IMR-90 (cell line): ENCODE measurements around the gene C10orf62. TPM values are rescaled to one million over a fixed set of nuclear protein-coding genes. Genes with fewer than 3 reads are reported as not detected.

Source experiments
- ATAC-seq: fragments of 200-7000 bp; cut with Tn5 transposase; 2 replicates; pipeline ENCODE4 v1.9.1; 2020; ENCODE audit warnings: low read depth, mild to moderate bottlenecking, moderate library complexity
- BruUV-seq: library from RNA; stranded (reverse); fragments of 400-500 nt; replicated peaks from 2 replicates; lab custom pipeline; 2021; lab: Mats Ljungman, UMichigan
- CTCF ChIA-PET: fragments of 300-600 bp; formaldehyde crosslinking; extraction: SDS; loops from one replicate; lab custom pipeline; 2021; ENCODE audit warnings: antibody characterized with exemption; lab: Yijun Ruan, JAX
- POLR2A ChIA-PET: fragments of 300-600 bp; sonication (Branson Sonifier 250); formaldehyde crosslinking; loops from one replicate; lab custom pipeline; 2022; ENCODE audit warnings: antibody characterized with exemption; ENCODE audit not compliant: unreplicated experiment; lab: Charles Lee
- DNase-seq: peaks from one replicate; pipeline ENCODE4 v3.0.0; 2013
- H2AFZ ChIP-seq: replicated peaks from 2 replicates; pipeline ENCODE3; 2013; ENCODE audit warnings: low read length, mild to moderate bottlenecking; ENCODE audit not compliant: poor library complexity
- H2AK5ac ChIP-seq: 2 replicates; pipeline ENCODE4 v1.6.1; 2013; ENCODE audit warnings: low read depth, low read length, inconsistent platforms
- H2AK9ac ChIP-seq: replicated peaks from 2 replicates; pipeline ENCODE3; 2013; ENCODE audit warnings: mild to moderate bottlenecking, low read depth, low read length, moderate library complexity; ENCODE audit not compliant: poor library complexity
- H2BK120ac ChIP-seq: 2 replicates; pipeline ENCODE4 v1.6.1; 2013; ENCODE audit warnings: low read depth, low read length, inconsistent platforms
- H2BK15ac ChIP-seq: 3 replicates; pipeline ENCODE4 v1.6.1; 2013; ENCODE audit warnings: low read depth, low read length, inconsistent platforms
- H2BK20ac ChIP-seq: 2 replicates; pipeline ENCODE4 v1.6.1; 2013; ENCODE audit warnings: low read depth, mild to moderate bottlenecking, inconsistent platforms, low read length, moderate library complexity
- H2BK5ac ChIP-seq: 2 replicates; pipeline ENCODE4 v1.6.1; 2013; ENCODE audit warnings: mild to moderate bottlenecking, low read depth, low read length, inconsistent platforms; ENCODE audit not compliant: poor library complexity, severe bottlenecking
- H3K14ac ChIP-seq: replicated peaks from 2 replicates; pipeline ENCODE4 v1.6.1; 2013; ENCODE audit warnings: low read depth, low read length, inconsistent platforms
- H3K18ac ChIP-seq: 2 replicates; pipeline ENCODE4 v1.6.1; 2013; ENCODE audit warnings: low read depth, low read length, control low read depth
- H3K23ac ChIP-seq: 2 replicates; pipeline ENCODE4 v1.6.1; 2013; ENCODE audit warnings: low read depth, low read length, inconsistent platforms
- H3K27ac ChIP-seq: 2 replicates; pipeline ENCODE4 v1.5.1; 2013; ENCODE audit warnings: mild to moderate bottlenecking, control low read depth, low read length; ENCODE audit not compliant: insufficient read depth
- H3K27me3 ChIP-seq: 2 replicates; pipeline ENCODE4 v1.6.1; 2013; ENCODE audit warnings: low read length; ENCODE audit not compliant: control insufficient read depth, insufficient read depth
- H3K36me3 ChIP-seq: 2 replicates; pipeline ENCODE4 v1.6.1; 2013; ENCODE audit warnings: low read length, mixed read lengths; ENCODE audit not compliant: control insufficient read depth, insufficient read depth
- H3K4ac ChIP-seq: 2 replicates; pipeline ENCODE4 v1.6.1; 2013; ENCODE audit warnings: low read depth, low read length, inconsistent platforms
- H3K4me1 ChIP-seq: 2 replicates; pipeline ENCODE4 v1.6.1; 2013; ENCODE audit warnings: low read length, mixed read lengths; ENCODE audit not compliant: control insufficient read depth, insufficient read depth
- H3K4me2 ChIP-seq: 2 replicates; pipeline ENCODE4 v1.6.1; 2013; ENCODE audit warnings: low read depth, mild to moderate bottlenecking, control low read depth, low read length, moderate library complexity
- H3K4me3 ChIP-seq: 2 replicates; pipeline ENCODE4 v1.5.1; 2013; ENCODE audit warnings: low read depth, mild to moderate bottlenecking, control low read depth, low read length, moderate library complexity; ENCODE audit not compliant: insufficient read depth
- H3K56ac ChIP-seq: 2 replicates; pipeline ENCODE4 v1.6.1; 2013; ENCODE audit warnings: low read length, inconsistent platforms; ENCODE audit not compliant: insufficient read depth; ENCODE audit errors: extremely low read depth
- H3K79me1 ChIP-seq, 2 experiments: 2 replicates each; pipeline ENCODE4 v1.6.1; 2013; ENCODE audit warnings: low read length in 2 of 2, inconsistent platforms in 1 of 2, low read depth in 1 of 2
- H3K9ac ChIP-seq: 2 replicates; pipeline ENCODE4 v1.6.1; 2013; ENCODE audit warnings: low read depth, low read length, control low read depth
- H3K9me1 ChIP-seq: 2 replicates; pipeline ENCODE4 v1.6.1; 2013; ENCODE audit warnings: low read length, inconsistent platforms; ENCODE audit not compliant: insufficient read depth
- H3K9me3 ChIP-seq: 2 replicates; pipeline ENCODE4 v1.6.1; 2013; ENCODE audit warnings: low read length; ENCODE audit not compliant: control insufficient read depth, insufficient read depth
- H4K20me1 ChIP-seq: 2 replicates; pipeline ENCODE4 v1.6.1; 2013; ENCODE audit warnings: low read length, inconsistent platforms; ENCODE audit not compliant: insufficient read depth
- H4K5ac ChIP-seq: 2 replicates; pipeline ENCODE4 v1.6.1; 2013; ENCODE audit warnings: mild to moderate bottlenecking, low read depth, low read length, control low read depth
- H4K8ac ChIP-seq, 2 experiments: 2 replicates each; pipeline ENCODE4 v1.6.1; 2013; ENCODE audit warnings: low read depth in 2 of 2, low read length in 2 of 2, control low read depth in 1 of 2, inconsistent platforms in 1 of 2
- H4K91ac ChIP-seq: 2 replicates; pipeline ENCODE4 v1.6.1; 2013; ENCODE audit warnings: low read depth, low read length, inconsistent platforms; ENCODE audit not compliant: insufficient read depth
- FOS ChIP-seq: fragments of 150-350 bp; IDR thresholded peaks from 2 replicates; pipeline ENCODE4 v1.6.1; 2016; ENCODE audit warnings: low read depth, low read length
- MAFK ChIP-seq: IDR thresholded peaks from 2 replicates; pipeline ENCODE4 v1.6.1; 2012; ENCODE audit warnings: low read depth, low read length, improper control_type of control experiment
- POLR2A ChIP-seq: IDR thresholded peaks from 2 replicates; pipeline ENCODE4 v1.6.1; 2012; ENCODE audit warnings: mild to moderate bottlenecking, low read depth, low read length
- RCOR1 ChIP-seq: IDR thresholded peaks from 2 replicates; pipeline ENCODE4 v1.6.1; 2012; ENCODE audit warnings: mild to moderate bottlenecking, low read length, improper control_type of control experiment; ENCODE audit not compliant: insufficient replicate concordance
- SMC3 ChIP-seq: fragments of 150-350 bp; IDR thresholded peaks from 2 replicates; pipeline ENCODE4 v1.6.1; 2016; ENCODE audit warnings: low read depth, mild to moderate bottlenecking, antibody characterized with exemption, low read length, moderate library complexity
- WGBS, 2 experiments: methylation state at CpG; one replicate each; pipeline versions ENCODE4 v1.1.5 to v1.1.7; 2013; ENCODE audit warnings: missing lambda C conversion rate in 2 of 2; ENCODE audit not compliant: insufficient read length in 1 of 2; ENCODE audit errors: extremely low coverage in 2 of 2; 5-methylcytosine and 5-hydroxymethylcytosine counted together
- dilution Hi-C: fragments of 300-500 bp; cut with HindIII; formaldehyde crosslinking; loops from one replicate; pipeline ENCODE4 v1.14.3; 2018; ENCODE audit warnings: low sequenced_read_pairs; ENCODE audit not compliant: unreplicated experiment
- in situ Hi-C: fragments of 300-500 bp; cut with MboI; formaldehyde crosslinking; loops from 3 replicates; pipeline ENCODE4 v1.14.3; 2019; ENCODE audit warnings: low sequenced_read_pairs, inconsistent platforms, mixed read lengths
- intact Hi-C: fragments of 100-400 bp; cut with micrococcal nuclease; formaldehyde crosslinking; loops from 2 replicates; pipeline ENCODE4 v1.10.0; 2022
- polyA plus RNA-seq, 3 experiments: library from polyadenylated mRNA; depleted of rRNA; stranded (reverse); fragments of >200 nt; gene quantifications; 2 replicates each; pipeline ENCODE4 v1.2.3, GENCODE V29; 2012; ENCODE audit warnings: low replicate concordance in 1 of 3
- total RNA-seq: library from RNA; depleted of rRNA; stranded (reverse); fragments of >200 nt; gene quantifications from 2 replicates; pipeline ENCODE4 v1.2.3, GENCODE V29; 2012
- TF ChIP-seq, protein P1 (sequence below): conservative IDR thresholded peaks from 2 replicates; pipeline ENCODE4 v1.5.1; 2012; ENCODE audit warnings: mild to moderate bottlenecking, low read depth, low read length, improper control_type of control experiment

C10orf62 gene
- total and polyA plus RNA-seq, 2 of the 4 experiments (the other 2 are of a cell fraction): not detected

DNA sequence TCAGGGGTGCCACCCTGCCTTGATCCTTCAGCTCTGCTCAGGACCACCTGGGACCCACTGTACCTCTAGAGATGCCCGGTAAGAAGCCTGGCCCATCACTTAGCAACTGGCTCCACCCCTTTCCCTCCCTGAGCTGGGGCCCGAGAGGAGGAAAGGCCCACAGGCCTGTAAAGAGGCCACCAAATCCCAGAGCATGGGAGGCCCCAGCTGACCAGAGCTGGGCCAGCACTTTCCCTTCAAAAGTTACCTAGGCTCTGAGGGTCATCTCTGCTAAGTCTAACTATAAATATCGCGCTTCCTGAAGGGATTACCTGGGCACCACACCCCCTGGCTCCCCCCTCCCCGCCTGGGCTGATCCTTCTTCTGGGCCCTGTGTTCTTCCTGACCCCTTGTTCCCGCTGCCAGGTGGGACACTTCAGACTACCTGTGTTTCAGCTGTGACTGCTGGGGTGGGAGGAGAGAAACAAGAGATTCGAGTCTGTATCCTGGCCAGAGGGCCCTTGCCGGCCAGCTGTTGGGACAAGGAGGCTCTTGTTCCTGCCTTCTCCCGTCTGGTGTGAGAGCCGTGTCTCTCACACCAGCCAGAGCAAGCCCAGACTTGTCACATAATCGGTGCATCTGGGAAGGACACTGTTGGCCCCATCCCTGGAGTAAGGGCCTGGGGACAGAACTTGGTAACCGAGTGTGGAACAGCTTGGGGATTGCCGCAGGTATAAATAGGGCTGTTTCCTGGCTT lies 39.8 kb upstream of the C10orf62 start:
- CTCF ChIA-PET: interaction anchor here (0.8 kb wide), 1 partner anchor 90 kb away, joined by 3 read pairs; no protein-coding TSS in a partner anchor
- Histone ChIP-seq H3K9me1 (peaks cover 6% of the 10 kb centered on the region; the same call in 1 of the 2 replicates), H4K8ac (peak overlapping the region; percentile 18 to 78; a peak in 3 of 4 replicates), H3K9ac (peak overlapping the region; percentile 21), H4K91ac (peak overlapping the region; percentile 68), H2BK120ac (peak overlapping the region; percentile 49), H2AFZ (peak overlapping the region; percentile 80), H3K36me3 (no peaks in the 10 kb centered on the region), H2AK5ac (peak overlapping the region; percentile 61; the same call in 1 of the 2 replicates), H3K9me3 (no peaks in the 10 kb centered on the region), H3K4me1 (peaks cover 15% of the 10 kb centered on the region), H3K18ac (peak overlapping the region; percentile 34), H3K27me3 (no peaks in the 10 kb centered on the region), H3K4ac (peak overlapping the region; percentile 80), H3K23ac (peak overlapping the region; percentile 64; the same call in 1 of the 2 replicates), H3K79me1 (peaks cover 25 to 70% of the 10 kb centered on the region in 2 experiments), H2BK5ac (peak overlapping the region; percentile 53), H3K27ac (peak overlapping the region; percentile 51; the same call in 1 of the 2 replicates), H3K4me3 (no peak overlapping the region), H2BK15ac (peak overlapping the region; percentile 51; the same call in 1 of the 3 replicates), H3K56ac (no peak overlapping the region), H4K5ac (peak overlapping the region; percentile 44), H4K20me1 (peaks cover 6% of the 10 kb centered on the region; the same call in 1 of the 2 replicates), H2BK20ac (peak overlapping the region; percentile 51), H3K14ac (peak overlapping the region; percentile 75), H3K4me2 (no peak overlapping the region), H2AK9ac (peak overlapping the region; percentile 89)
- intact Hi-C loops (loop anchor here (5.0 kb wide), 1 partner anchor 142 kb away; no protein-coding TSS in a partner anchor), in situ Hi-C loops (loop anchor here (5.0 kb wide), 1 partner anchor 87 kb away; no protein-coding TSS in a partner anchor), dilution Hi-C loops (no loop called here)
- WGBS, 2 experiments: 65% methylated on average over 2 of the region's 13 CpGs; no CpG with 5 or more reads in 1 of the 2 experiments
- ATAC-seq (peak; percentile 55), DNase-seq (no peak)
- POLR2A ChIA-PET: no interaction called here
- no peak for TF ChIP-seq POLR2A
- no peak for TF ChIP-seq FOS
- TF ChIP-seq RCOR1: no peak
- no peak for TF ChIP-seq MAFK
- no peak for TF ChIP-seq SMC3
- TF ChIP-seq, protein P1, sequence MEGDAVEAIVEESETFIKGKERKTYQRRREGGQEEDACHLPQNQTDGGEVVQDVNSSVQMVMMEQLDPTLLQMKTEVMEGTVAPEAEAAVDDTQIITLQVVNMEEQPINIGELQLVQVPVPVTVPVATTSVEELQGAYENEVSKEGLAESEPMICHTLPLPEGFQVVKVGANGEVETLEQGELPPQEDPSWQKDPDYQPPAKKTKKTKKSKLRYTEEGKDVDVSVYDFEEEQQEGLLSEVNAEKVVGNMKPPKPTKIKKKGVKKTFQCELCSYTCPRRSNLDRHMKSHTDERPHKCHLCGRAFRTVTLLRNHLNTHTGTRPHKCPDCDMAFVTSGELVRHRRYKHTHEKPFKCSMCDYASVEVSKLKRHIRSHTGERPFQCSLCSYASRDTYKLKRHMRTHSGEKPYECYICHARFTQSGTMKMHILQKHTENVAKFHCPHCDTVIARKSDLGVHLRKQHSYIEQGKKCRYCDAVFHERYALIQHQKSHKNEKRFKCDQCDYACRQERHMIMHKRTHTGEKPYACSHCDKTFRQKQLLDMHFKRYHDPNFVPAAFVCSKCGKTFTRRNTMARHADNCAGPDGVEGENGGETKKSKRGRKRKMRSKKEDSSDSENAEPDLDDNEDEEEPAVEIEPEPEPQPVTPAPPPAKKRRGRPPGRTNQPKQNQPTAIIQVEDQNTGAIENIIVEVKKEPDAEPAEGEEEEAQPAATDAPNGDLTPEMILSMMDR: no peak
- no TSS peak for BruUV-seq
